Heart left ventricle (tissue), 16 donors: ENCODE measurements around the gene FNBP1L. TPM values are rescaled to one million over a fixed set of nuclear protein-coding genes. Genes with fewer than 3 reads are reported as not detected.

Source experiments
- ATAC-seq, 4 donors: fragments of 200-7000 bp; cut with Tn5 transposase; one replicate each; pipeline ENCODE4 v1.9.1; 2020 to 2022; ENCODE audit warnings: moderate library complexity in 4 of 4, mild to moderate bottlenecking in 3 of 4, moderate number of reproducible peaks in 1 of 4
- DNase-seq, 5 donors: peaks; one replicate each; pipeline ENCODE4 v3.0.0-alpha.2; 2020
- H3K27ac ChIP-seq, 12 donors: fragments of 200-600 bp; sonication (generic) in 4 of 12; one replicate each; pipeline versions ENCODE4 v1.5.0 to v1.8.0; 2016 to 2022; ENCODE audit warnings: mild to moderate bottlenecking in 2 of 12
- H3K27me3 ChIP-seq, 9 donors: fragments of 200-600 bp; sonication (generic) in 2 of 9; one replicate each; pipeline versions ENCODE4 v1.5.1 to v1.8.0; 2016 to 2022; ENCODE audit warnings: mild to moderate bottlenecking in 3 of 9
- H3K36me3 ChIP-seq, 9 donors: fragments of 200-600 bp; sonication (generic) in 2 of 9; one replicate each; pipeline versions ENCODE4 v1.5.0 to v1.8.0; 2018 to 2022; ENCODE audit warnings: mild to moderate bottlenecking in 2 of 9
- H3K4me1 ChIP-seq, 12 donors: fragments of 200-600 bp; sonication (generic) in 4 of 12; one replicate each; pipeline versions ENCODE4 v1.5.0 to v1.8.0; 2016 to 2022; ENCODE audit warnings: mild to moderate bottlenecking in 3 of 12
- H3K4me3 ChIP-seq, 12 donors: fragments of 200-600 bp; sonication (generic) in 4 of 12; one replicate each; pipeline versions ENCODE4 v1.5.0 to v1.8.0; 2017 to 2022; ENCODE audit warnings: mild to moderate bottlenecking in 9 of 12, moderate library complexity in 4 of 12
- H3K9me3 ChIP-seq, 12 donors: fragments of 200-600 bp; sonication (generic) in 4 of 12; one replicate each; pipeline versions ENCODE4 v1.5.0 to v1.8.0; 2016 to 2022; ENCODE audit warnings: mild to moderate bottlenecking in 1 of 12
- CTCF ChIP-seq, 12 donors: fragments of 200-600 bp; sonication (generic) in 4 of 12; IDR thresholded peaks; one replicate each; pipeline versions ENCODE4 v1.5.0 to v1.8.0; 2018 to 2022; ENCODE audit warnings: antibody characterized with exemption in 12 of 12, mild to moderate bottlenecking in 5 of 12
- POLR2A ChIP-seq, 2 donors: fragments of 450-650 bp; IDR thresholded peaks; one replicate each; pipeline ENCODE4 v1.6.1; 2017; ENCODE audit warnings: antibody characterized with exemption in 2 of 2, mild to moderate bottlenecking in 2 of 2, moderate library complexity in 2 of 2
- WGBS, 4 donors: extraction: QIAGEN DNeasy Blood & Tissue Kit in 2 of 4; methylation state at CpG; one replicate each; pipeline versions ENCODE4 v1.1.5 to v1.1.7; 2013 to 2018; 5-methylcytosine and 5-hydroxymethylcytosine counted together
- intact Hi-C, 10 donors: fragments of 100-400 bp; cut with DNase I; formaldehyde crosslinking; loops; one replicate each; pipeline versions ENCODE4 v1.11.1 to v1.14.2; 2022
- polyA plus RNA-seq, 2 donors: library from polyadenylated mRNA; stranded (reverse); fragments of 200-250 nt; gene quantifications; one replicate each; pipeline ENCODE4 v1.2.3, GENCODE V29; 2013
- total RNA-seq, 9 donors: library from RNA; depleted of rRNA in 2 of 9; stranded (reverse); fragments of >200 nt in 2 of 9; fragmentation: NEBNext Ultra II Directional in 3 of 9; extraction: Animal tissue kit (Norgen Biotek cat#: 25700) in 3 of 9; gene quantifications; one replicate each; pipeline versions ENCODE4 v1.1.0 to v1.2.4, GENCODE V29; 2016 to 2023
- donor health status: ischemic (EF 13 %, LVEDD 7.1; RV severe dilation, severe dysfunction).
- donor health status: healthy with polysubstance abuse.
- donor health status: DM: no; HTN: yes; CAD: no.
- donor health status: DM: no; HTN: no; CAD: no.
- donor health status: ischemic (EF 25% LVEDD 6.9; RV normal size, moderate dysfunction).
- donor health status: ischemic (EF 25% LVEDD 5.7; RV mildly dilated, moderate dysfunction).
- donor health status: healthy.
- donor health status: DM: yes; HTN: yes; CAD: no.
- donor health status: ischemic (EF 35%, LVEDD 5.7; RV mildly dilated, moderate dysfunction).
- donor health status: nonischemic (EF 11% LVEDD 7.7; RV severe dilation, severe dysfunction).
- donor health status: DM: yes; HTN: yes; CAD: no.
- donor health status: PGD.
- donor health status: ischemic (EF 29% LVEDD 5.4; RV normal size, mild dysfunction).
- donor health status: nonischemic (EF 23%, LVEDD 6.1; RV moderate dilation, normal function).

The FNBP1L gene
- total and polyA plus RNA-seq, 11 donors = 12.4 to 38.8 (median 23.4) TPM

- 29 to 45% (median 40%) methylated on average over 3 of the region's 3 CpGs for WGBS, 4 donors
- ATAC-seq (no peak), DNase-seq (no peak)
- Histone ChIP-seq H3K27me3 (no peaks in the 10 kb centered on the region), H3K9me3 (no peaks in the 10 kb centered on the region), H3K36me3 (no peaks in the 10 kb centered on the region), H3K4me3 (peak overlapping the region in 8 of 12 donors; percentile 5 to 45 (median 24)), H3K27ac (peak overlapping the region in 8 of 12 donors; percentile 15 to 59 (median 34)), H3K4me1 (peaks cover 0 to 17% (median 3%) of the 10 kb centered on the region in 12 donors)
- intact Hi-C loops = no loop called here
- no peak for TF ChIP-seq CTCF (IDR thresholded peaks at IDR 0.05)
- TF ChIP-seq POLR2A (IDR thresholded peaks at IDR 0.05) = no peak
These were observed 33.2 kb upstream of the FNBP1L start for GRCh38 chr1:93414749-93415148.

GRCh38 chr1:93415296-93415695 lies 32.6 kb upstream of the FNBP1L start:
- Histone ChIP-seq H3K4me1 (peaks cover 0 to 17% (median 3%) of the 10 kb centered on the region in 12 donors), H3K27ac (peak overlapping the region in 7 of 12 donors; percentile 16 to 59 (median 36)), H3K36me3 (no peaks in the 10 kb centered on the region), H3K27me3 (no peaks in the 10 kb centered on the region), H3K4me3 (peak overlapping the region in 5 of 12 donors; percentile 17 to 45 (median 35)), H3K9me3 (no peaks in the 10 kb centered on the region)
- DNase-seq = no peak
- ATAC-seq = no peak
- WGBS, 4 donors = 79 to 84% (median 80%) methylated on average over 3 of the region's 3 CpGs
- TF ChIP-seq POLR2A (IDR thresholded peaks at IDR 0.05) (no peak), CTCF (IDR thresholded peaks at IDR 0.05) (no peak)
- intact Hi-C loops = no loop called here

- 83 to 94% (median 88%) methylated on average over 2 of the region's 2 CpGs for WGBS, 4 donors
- no peak for ATAC-seq
- H3K36me3 ChIP-seq = no peaks in the 10 kb centered on the region
- no peak for TF ChIP-seq POLR2A (IDR thresholded peaks at IDR 0.05)
- no peak for TF ChIP-seq CTCF (IDR thresholded peaks at IDR 0.05)
- intact Hi-C loops = no loop called here
- no peaks in the 10 kb centered on the region for H3K9me3 ChIP-seq
- no peak overlapping the region for H3K4me3 ChIP-seq
- DNase-seq = no peak
- no peaks in the 10 kb centered on the region for H3K27me3 ChIP-seq
- no peak overlapping the region for H3K27ac ChIP-seq
- H3K4me1 ChIP-seq = peaks cover 0 to 17% (median 3%) of the 10 kb centered on the region in 12 donors
These were observed 31.7 kb upstream of the FNBP1L start for GRCh38 chr1:93416183-93416582.

GRCh38 chr1:93419344-93419743 lies 28.6 kb upstream of the FNBP1L start:
- intact Hi-C loops = no loop called here
- ATAC-seq = no peak
- WGBS, 4 donors = 90 to 95% (median 93%) methylated on average over 2 of the region's 2 CpGs

More at GRCh38 chr1:93419344-93419743, 28.6 kb upstream of the FNBP1L start:
- TF ChIP-seq CTCF (IDR thresholded peaks at IDR 0.05) (no peak), POLR2A (IDR thresholded peaks at IDR 0.05) (no peak)
- no peak overlapping the region for H3K4me3 ChIP-seq
- H3K36me3 ChIP-seq = no peaks in the 10 kb centered on the region
- H3K9me3 ChIP-seq = no peaks in the 10 kb centered on the region
- no peak overlapping the region for H3K27ac ChIP-seq
- no peaks in the 10 kb centered on the region for H3K27me3 ChIP-seq
- no peak for DNase-seq
- H3K4me1 ChIP-seq = peaks cover 0 to 12% (median 2%) of the 10 kb centered on the region in 12 donors
